SK-N-MC (cell line): Measurements from ENCODE around the gene KCNMA1.

Experiments used
- EZH2 ChIP-seq: fragments of 200-600 bp; sonication (generic); IDR thresholded peaks from one replicate; pipeline ENCODE4 v1.6.1; 2017; ENCODE audit warnings: antibody characterized with exemption
- POLR2AphosphoS5 ChIP-seq: IDR thresholded peaks from 2 replicates; pipeline ENCODE4 v1.6.1; 2012; ENCODE audit warnings: mild to moderate bottlenecking, low read depth, low read length, borderline replicate concordance

DNA sequence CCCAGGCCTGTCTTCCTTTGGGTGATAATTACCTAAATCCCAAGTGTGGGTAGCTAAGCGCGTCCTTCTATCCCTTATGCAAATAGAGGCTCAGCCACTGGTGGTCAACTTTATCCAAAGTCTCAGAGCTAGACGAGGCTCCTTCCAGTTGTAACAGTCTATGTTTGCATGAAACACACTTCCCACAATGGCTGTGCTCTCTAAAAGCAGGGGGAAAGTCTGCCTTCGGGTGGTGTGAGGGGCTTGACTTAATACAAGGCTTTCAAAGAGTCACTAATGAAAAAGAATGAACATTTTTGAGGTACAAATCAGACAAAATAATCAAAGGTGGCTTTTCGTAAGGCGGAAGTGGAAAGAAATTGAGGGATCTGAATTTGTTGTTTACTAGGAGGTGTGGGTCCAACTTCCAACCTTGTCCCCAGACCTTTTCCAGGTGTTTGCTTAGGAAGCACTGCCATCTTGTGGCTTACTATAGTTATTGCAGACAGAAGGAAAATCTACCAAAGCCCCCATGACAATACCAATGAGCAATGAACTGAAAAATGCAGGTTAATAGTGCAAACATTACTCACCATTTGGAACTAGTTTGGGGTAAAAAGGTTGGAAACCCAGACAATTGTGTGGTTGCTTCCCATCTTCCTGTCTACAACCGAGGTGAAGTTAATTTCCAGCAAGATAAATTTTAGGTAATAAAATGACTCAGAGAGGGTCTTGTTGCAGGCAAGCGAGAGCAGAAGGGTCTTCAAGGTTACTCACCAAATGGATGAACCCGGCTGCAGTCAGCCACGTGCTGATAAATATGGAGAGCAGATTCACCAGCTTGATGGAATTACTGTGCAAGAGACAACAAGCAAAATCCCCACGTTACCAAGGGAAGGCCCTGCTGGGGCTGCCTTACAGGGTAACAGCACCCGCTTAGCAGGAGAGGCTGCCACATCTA, 525.7 kb downstream of the KCNMA1 start:
- TF ChIP-seq POLR2AphosphoS5 (no peak), EZH2 (no peak)
